Amniotic stem cell (primary cell): ENCODE data around the gene DSN1.
A peak's percentile ranks its signal among the peaks of the same experiment; 100 is the strongest.
"Not testable (repeated sequence)": the region's sequence is repeated elsewhere in the genome, so short reads cannot be mapped to it uniquely, and the experiment has no call there.

Experiments used
- DNase-seq: peaks from one replicate; lab custom pipeline; 2025; lab: John Stamatoyannopoulos, UW

The DSN1 gene

GRCh38 chr20:36773597-36774390, at the start of gene DSN1:
DSN1 (minus strand) TSS chr20:36773763; CDS start chr20:36771458, 2,305 bp downstream.
- peak; percentile 90 for DNase-seq

GRCh38 chr20:36823121-36823520, 49.6 kb upstream of the DSN1 start:
- DNase-seq, result no peak

- no peak for DNase-seq
Measured at GRCh38 chr20:36821964-36822437, 48.4 kb upstream of the DSN1 start.

- DNase-seq, result no peak
Measured at GRCh38 chr20:36820928-36821327, 47.4 kb upstream of the DSN1 start.

GRCh38 chr20:36820073-36820472, 46.5 kb upstream of the DSN1 start:
- DNase-seq, result no peak

- DNase-seq, result no peak
Measured at GRCh38 chr20:36819659-36820058, 46.1 kb upstream of the DSN1 start.

GRCh38 chr20:36818861-36819260, 45.3 kb upstream of the DSN1 start:
- DNase-seq, result no peak

- no peak for DNase-seq
Measured at GRCh38 chr20:36818185-36818584, 44.6 kb upstream of the DSN1 start.

- DNase-seq, result no peak
Measured at GRCh38 chr20:36817496-36817895, 43.9 kb upstream of the DSN1 start.

- DNase-seq, result no peak
Measured at GRCh38 chr20:36815454-36816091, 42.0 kb upstream of the DSN1 start.

GRCh38 chr20:36812594-36813463, 39.3 kb upstream of the DSN1 start:
- no peak for DNase-seq

GRCh38 chr20:36808317-36809257, 35.0 kb upstream of the DSN1 start:
- no peak for DNase-seq

- DNase-seq, result no peak
Measured at GRCh38 chr20:36806049-36806448, 32.5 kb upstream of the DSN1 start.

GRCh38 chr20:36805396-36805795, 31.8 kb upstream of the DSN1 start:
- no peak for DNase-seq

GRCh38 chr20:36804425-36804824, 30.9 kb upstream of the DSN1 start:
- DNase-seq, result no peak

GRCh38 chr20:36802326-36803222, 29.0 kb upstream of the DSN1 start:
- no peak for DNase-seq

- no peak for DNase-seq
Measured at GRCh38 chr20:36800410-36800809, 26.8 kb upstream of the DSN1 start.

GRCh38 chr20:36799313-36799712, 25.8 kb upstream of the DSN1 start:
- not testable (repeated sequence) for DNase-seq

- no peak for DNase-seq
Measured at GRCh38 chr20:36796875-36797274, 23.3 kb upstream of the DSN1 start.

GRCh38 chr20:36796117-36796516, 22.6 kb upstream of the DSN1 start:
- DNase-seq, result no peak
